ENCODE data around the gene TPP1. TPM values are rescaled to one million over a fixed set of nuclear protein-coding genes. Genes with fewer than 3 reads are reported as not detected.

Gene TPP1
- total and polyA plus RNA-seq, 4 donors = 57.6 to 169 (median 137) TPM

- Histone ChIP-seq H3K4me1 (ENCODE audit: control insufficient read depth in 5 of 5, insufficient read depth in 5 of 5, low read length in 5 of 5) (peaks cover 9 to 37% (median 18%) of the 10 kb centered on the region in 5 donors), H3K9ac (ENCODE audit: insufficient read depth in 1 of 2, low read length in 2 of 2) (no peak overlapping the region), H3K9me3 (ENCODE audit: control insufficient read depth in 4 of 4, insufficient read depth in 3 of 4, low read length in 3 of 4) (no peaks in the 10 kb centered on the region), H3K27ac (ENCODE audit: low read depth in 1 of 2, low read length in 1 of 2) (no peak overlapping the region), H3K27me3 (ENCODE audit: control insufficient read depth in 3 of 3, insufficient read depth in 3 of 3, low read length in 2 of 3) (no peaks in the 10 kb centered on the region), H3K36me3 (ENCODE audit: control insufficient read depth in 4 of 4, insufficient read depth in 4 of 4, low read length in 4 of 4) (peaks cover 0 to 5% (median 0%) of the 10 kb centered on the region in 4 donors), H3K4me3 (no peak overlapping the region)
- no peak for DNase-seq
- TF ChIP-seq, protein P1, sequence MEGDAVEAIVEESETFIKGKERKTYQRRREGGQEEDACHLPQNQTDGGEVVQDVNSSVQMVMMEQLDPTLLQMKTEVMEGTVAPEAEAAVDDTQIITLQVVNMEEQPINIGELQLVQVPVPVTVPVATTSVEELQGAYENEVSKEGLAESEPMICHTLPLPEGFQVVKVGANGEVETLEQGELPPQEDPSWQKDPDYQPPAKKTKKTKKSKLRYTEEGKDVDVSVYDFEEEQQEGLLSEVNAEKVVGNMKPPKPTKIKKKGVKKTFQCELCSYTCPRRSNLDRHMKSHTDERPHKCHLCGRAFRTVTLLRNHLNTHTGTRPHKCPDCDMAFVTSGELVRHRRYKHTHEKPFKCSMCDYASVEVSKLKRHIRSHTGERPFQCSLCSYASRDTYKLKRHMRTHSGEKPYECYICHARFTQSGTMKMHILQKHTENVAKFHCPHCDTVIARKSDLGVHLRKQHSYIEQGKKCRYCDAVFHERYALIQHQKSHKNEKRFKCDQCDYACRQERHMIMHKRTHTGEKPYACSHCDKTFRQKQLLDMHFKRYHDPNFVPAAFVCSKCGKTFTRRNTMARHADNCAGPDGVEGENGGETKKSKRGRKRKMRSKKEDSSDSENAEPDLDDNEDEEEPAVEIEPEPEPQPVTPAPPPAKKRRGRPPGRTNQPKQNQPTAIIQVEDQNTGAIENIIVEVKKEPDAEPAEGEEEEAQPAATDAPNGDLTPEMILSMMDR (IDR thresholded peaks at IDR 0.05; ENCODE audit: control extremely low read depth, extremely low read depth) = no peak
- ATAC-seq (ENCODE audit: insufficient read depth, low FRiP score) = no peak
Measured at GRCh38 chr11:6650104-6650503, 30.9 kb upstream of the TPP1 start.

DNA sequence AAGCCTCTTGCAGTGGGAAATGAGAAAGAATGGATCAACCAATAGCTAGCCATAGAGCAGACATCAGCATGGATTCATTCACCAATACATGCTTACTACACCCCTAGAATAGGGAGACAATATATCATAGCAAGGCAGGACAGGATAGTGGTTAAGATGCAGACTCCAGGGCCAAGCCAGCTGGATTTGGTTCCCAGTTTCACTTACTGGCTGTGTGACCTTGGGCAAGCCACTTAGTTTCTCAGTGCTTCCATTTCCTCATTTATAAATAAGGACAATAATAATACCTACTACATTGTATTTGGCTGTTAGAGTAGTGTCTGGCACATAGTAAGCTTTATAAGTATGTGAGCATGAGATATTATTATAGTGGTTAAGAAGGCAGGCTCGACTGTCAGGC lies 29.3 kb upstream of the TPP1 start:
- Histone ChIP-seq H3K4me1 (ENCODE audit: control insufficient read depth in 5 of 5, insufficient read depth in 5 of 5, low read length in 5 of 5) (peaks cover 9 to 25% (median 15%) of the 10 kb centered on the region in 5 donors), H3K9me3 (ENCODE audit: control insufficient read depth in 4 of 4, insufficient read depth in 3 of 4, low read length in 3 of 4) (no peaks in the 10 kb centered on the region), H3K27ac (ENCODE audit: low read depth in 1 of 2, low read length in 1 of 2) (no peak overlapping the region), H3K27me3 (ENCODE audit: control insufficient read depth in 3 of 3, insufficient read depth in 3 of 3, low read length in 2 of 3) (no peaks in the 10 kb centered on the region), H3K4me3 (no peak overlapping the region), H3K36me3 (ENCODE audit: control insufficient read depth in 4 of 4, insufficient read depth in 4 of 4, low read length in 4 of 4) (peaks cover 0 to 4% (median 1%) of the 10 kb centered on the region in 4 donors), H3K9ac (ENCODE audit: insufficient read depth in 1 of 2, low read length in 2 of 2) (no peak overlapping the region)
- 40 to 73% methylated on average over 1 of the region's 1 CpG for WGBS, 2 donors
- DNase-seq = no peak
- no peak for ATAC-seq (ENCODE audit: insufficient read depth, low FRiP score)
- TF ChIP-seq, protein P1 (IDR thresholded peaks at IDR 0.05; ENCODE audit: control extremely low read depth, extremely low read depth) = no peak

DNA sequence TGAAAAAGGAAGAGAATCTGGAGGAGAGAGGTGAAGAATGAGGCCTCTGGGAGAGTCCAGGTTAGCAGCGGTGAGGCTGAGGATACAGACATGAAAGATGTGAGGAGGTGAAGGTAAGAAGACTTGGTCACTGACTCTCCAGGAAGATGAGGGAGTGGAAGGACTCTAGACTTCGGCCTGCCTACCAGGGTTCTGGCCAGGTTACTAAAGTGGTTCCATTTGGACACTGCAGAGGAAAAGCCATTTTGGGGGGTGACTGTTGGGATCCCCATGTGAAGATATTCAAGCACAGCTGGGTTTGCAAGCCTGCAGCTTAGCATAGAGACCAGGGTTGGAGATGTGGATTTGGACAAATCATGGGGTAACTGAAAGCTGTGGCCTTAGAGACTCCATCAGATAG lies 28.6 kb upstream of the TPP1 start:
- H3K36me3 ChIP-seq (ENCODE audit: control insufficient read depth in 4 of 4, insufficient read depth in 4 of 4, low read length in 4 of 4) = peaks cover 0 to 4% (median 1%) of the 10 kb centered on the region in 4 donors
- H3K4me3 ChIP-seq = no peak overlapping the region
- DNase-seq = no peak
- H3K9ac ChIP-seq (ENCODE audit: insufficient read depth in 1 of 2, low read length in 2 of 2) = no peak overlapping the region
- H3K27me3 ChIP-seq (ENCODE audit: control insufficient read depth in 3 of 3, insufficient read depth in 3 of 3, low read length in 2 of 3) = no peaks in the 10 kb centered on the region
- TF ChIP-seq, protein P1 (IDR thresholded peaks at IDR 0.05; ENCODE audit: control extremely low read depth, extremely low read depth) = no peak
- ATAC-seq (ENCODE audit: insufficient read depth, low FRiP score) = no peak
- peaks cover 9 to 25% (median 12%) of the 10 kb centered on the region in 5 donors for H3K4me1 ChIP-seq (ENCODE audit: control insufficient read depth in 5 of 5, insufficient read depth in 5 of 5, low read length in 5 of 5)
- H3K9me3 ChIP-seq (ENCODE audit: control insufficient read depth in 4 of 4, insufficient read depth in 3 of 4, low read length in 3 of 4) = no peaks in the 10 kb centered on the region
- WGBS, 2 donors = 88 to 93% methylated on average over 2 of the region's 2 CpGs
- H3K27ac ChIP-seq (ENCODE audit: low read depth in 1 of 2, low read length in 1 of 2) = peak overlapping the region in 1 of 2 donors; percentile 42

All from lung (tissue), 12 donors.